ENCODE measurements around the gene ZNF217.
"Not testable (repeated sequence)": the region's sequence is repeated elsewhere in the genome, so short reads cannot be mapped to it uniquely, and the experiment has no call there.

The ZNF217 gene

DNA sequence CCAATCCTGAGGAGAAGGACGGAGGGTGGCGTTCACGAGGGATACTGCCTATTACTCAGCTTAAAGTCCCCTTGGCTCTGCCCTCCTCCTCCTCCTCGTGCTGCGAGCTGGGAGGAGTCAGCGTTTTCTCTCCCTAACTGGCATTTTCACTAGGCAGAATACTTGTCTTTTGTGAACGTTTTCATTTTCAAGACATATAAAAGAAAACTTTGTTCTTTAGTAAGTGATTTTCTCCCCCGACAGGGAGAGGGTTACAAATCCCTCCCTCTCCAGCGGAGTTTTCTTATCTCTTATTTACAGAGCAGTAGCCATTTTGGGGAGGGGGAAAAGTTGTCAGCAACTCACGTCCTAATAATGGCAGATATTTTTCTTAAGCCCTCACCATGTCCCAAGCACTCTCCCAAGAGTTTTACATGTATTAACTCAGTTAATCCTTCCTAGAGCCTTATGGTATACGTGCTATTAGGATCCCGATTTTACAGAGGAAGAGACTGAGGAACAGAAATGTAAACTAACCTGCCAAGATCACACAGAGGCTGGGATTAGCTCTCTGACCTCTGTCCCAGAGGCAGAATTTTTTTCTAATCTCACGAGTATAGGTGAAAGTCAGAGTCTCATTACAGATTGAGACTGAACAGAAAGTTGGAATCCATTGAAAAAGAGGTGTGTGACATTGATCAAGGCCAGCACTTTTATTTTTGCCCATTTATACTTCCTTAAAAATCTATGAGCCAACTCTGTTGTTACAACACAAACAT is 30.0 kb upstream of the ZNF217 start:
- no peaks in the 10 kb centered on the region for H3K9me3 ChIP-seq (ENCODE audit: control insufficient read depth, low read length)
- TF ChIP-seq, protein P1, sequence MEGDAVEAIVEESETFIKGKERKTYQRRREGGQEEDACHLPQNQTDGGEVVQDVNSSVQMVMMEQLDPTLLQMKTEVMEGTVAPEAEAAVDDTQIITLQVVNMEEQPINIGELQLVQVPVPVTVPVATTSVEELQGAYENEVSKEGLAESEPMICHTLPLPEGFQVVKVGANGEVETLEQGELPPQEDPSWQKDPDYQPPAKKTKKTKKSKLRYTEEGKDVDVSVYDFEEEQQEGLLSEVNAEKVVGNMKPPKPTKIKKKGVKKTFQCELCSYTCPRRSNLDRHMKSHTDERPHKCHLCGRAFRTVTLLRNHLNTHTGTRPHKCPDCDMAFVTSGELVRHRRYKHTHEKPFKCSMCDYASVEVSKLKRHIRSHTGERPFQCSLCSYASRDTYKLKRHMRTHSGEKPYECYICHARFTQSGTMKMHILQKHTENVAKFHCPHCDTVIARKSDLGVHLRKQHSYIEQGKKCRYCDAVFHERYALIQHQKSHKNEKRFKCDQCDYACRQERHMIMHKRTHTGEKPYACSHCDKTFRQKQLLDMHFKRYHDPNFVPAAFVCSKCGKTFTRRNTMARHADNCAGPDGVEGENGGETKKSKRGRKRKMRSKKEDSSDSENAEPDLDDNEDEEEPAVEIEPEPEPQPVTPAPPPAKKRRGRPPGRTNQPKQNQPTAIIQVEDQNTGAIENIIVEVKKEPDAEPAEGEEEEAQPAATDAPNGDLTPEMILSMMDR (IDR thresholded peaks at IDR 0.05), result no peak
- H3K4me2 ChIP-seq (ENCODE audit: low read length), result peak overlapping the region; percentile 73
- no peaks in the 10 kb centered on the region for H3K79me2 ChIP-seq
- H3K9ac ChIP-seq, result no peak overlapping the region
- H3K27ac ChIP-seq, result peak overlapping the region; percentile 93
- peak overlapping the region; percentile 63 for H3K4me3 ChIP-seq (ENCODE audit: low read depth, low read length)
- no peaks in the 10 kb centered on the region for H3K36me3 ChIP-seq (ENCODE audit: control insufficient read depth, insufficient read depth, low read length)
- peaks cover 19% of the 10 kb centered on the region for H3K4me1 ChIP-seq
- H2AFZ ChIP-seq, result peak overlapping the region; percentile 93
- no peaks in the 10 kb centered on the region for H3K27me3 ChIP-seq (ENCODE audit: control insufficient read depth, insufficient read depth, low read length)

DNA sequence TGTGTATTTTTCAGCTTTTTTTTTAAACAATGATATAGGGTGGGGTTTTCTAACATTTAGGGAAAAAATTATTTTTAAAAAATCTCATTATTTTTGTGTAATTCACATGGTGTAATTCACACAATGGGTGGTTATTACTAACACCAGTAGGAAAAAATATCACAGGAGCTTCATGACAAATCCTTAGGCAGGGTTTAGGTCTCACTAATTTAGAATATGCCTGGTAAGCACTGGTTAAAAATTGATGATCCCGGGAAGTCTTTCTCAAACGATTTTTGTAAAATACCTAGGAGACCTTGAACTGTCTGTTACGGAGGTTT is 29.5 kb upstream of the ZNF217 start:
- Histone ChIP-seq H3K4me3 (ENCODE audit: low read depth, low read length) (peak overlapping the region; percentile 63), H3K27ac (peak overlapping the region; percentile 93), H3K9ac (no peak overlapping the region), H3K27me3 (ENCODE audit: control insufficient read depth, insufficient read depth, low read length) (no peaks in the 10 kb centered on the region), H3K36me3 (ENCODE audit: control insufficient read depth, insufficient read depth, low read length) (no peaks in the 10 kb centered on the region), H3K79me2 (no peaks in the 10 kb centered on the region), H3K4me1 (peaks cover 20% of the 10 kb centered on the region), H3K4me2 (ENCODE audit: low read length) (peak overlapping the region; percentile 73), H2AFZ (peak overlapping the region; percentile 93), H3K9me3 (ENCODE audit: control insufficient read depth, low read length) (no peaks in the 10 kb centered on the region)
- TF ChIP-seq, protein P1 (IDR thresholded peaks at IDR 0.05), result no peak

DNA sequence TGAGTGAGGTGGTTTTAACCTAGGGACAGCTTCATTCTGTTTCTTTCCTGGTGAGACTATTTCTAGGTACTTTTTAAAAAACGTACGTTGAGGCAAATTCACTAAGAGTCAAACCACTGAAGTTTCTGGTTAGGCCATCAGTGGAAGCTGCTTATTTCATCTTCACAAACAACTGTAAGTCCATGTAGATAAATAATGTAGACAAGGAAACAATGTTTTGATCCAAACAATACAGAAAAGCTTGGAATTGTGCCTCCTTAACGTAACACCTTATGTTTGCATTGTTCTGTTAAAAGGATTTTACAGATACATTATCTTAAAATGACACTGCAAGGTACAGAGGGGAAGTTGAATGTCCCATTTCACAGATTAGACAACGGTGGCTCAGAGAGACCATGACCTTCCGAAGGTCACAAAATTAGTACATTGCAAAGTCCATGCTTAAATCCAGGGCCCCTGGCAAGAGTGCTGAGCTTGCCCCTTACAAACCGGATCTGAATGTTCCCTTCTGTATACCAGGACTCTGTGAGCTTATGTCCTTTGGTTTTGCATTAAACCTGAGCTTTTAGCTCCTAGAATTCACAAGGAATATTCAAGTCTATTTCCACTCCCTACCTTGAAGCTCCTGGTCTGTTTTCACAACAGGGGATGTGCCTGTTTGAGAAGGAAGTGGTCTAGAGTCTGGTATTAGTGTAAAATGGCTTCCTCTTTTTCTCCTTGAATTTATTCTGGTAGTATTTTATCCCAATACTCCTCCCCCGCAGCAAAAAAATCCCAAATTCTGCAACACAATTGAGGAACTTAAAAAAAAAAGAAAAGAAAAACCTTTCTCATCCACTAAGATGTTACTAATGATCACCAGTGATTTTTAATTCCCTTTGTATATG is 28.9 kb upstream of the ZNF217 start:
- H3K27me3 ChIP-seq (ENCODE audit: control insufficient read depth, insufficient read depth, low read length), result no peaks in the 10 kb centered on the region
- H3K36me3 ChIP-seq (ENCODE audit: control insufficient read depth, insufficient read depth, low read length), result no peaks in the 10 kb centered on the region
- peak overlapping the region; percentile 73 for H3K4me2 ChIP-seq (ENCODE audit: low read length)
- H2AFZ ChIP-seq, result peak overlapping the region; percentile 93
- peak overlapping the region; percentile 63 for H3K4me3 ChIP-seq (ENCODE audit: low read depth, low read length)
- H3K79me2 ChIP-seq, result no peaks in the 10 kb centered on the region
- H3K9ac ChIP-seq, result no peak overlapping the region
- H3K27ac ChIP-seq, result peak overlapping the region; percentile 93
- H3K4me1 ChIP-seq, result peaks cover 23% of the 10 kb centered on the region
- TF ChIP-seq, protein P1 (IDR thresholded peaks at IDR 0.05), result no peak
- no peaks in the 10 kb centered on the region for H3K9me3 ChIP-seq (ENCODE audit: control insufficient read depth, low read length)

DNA sequence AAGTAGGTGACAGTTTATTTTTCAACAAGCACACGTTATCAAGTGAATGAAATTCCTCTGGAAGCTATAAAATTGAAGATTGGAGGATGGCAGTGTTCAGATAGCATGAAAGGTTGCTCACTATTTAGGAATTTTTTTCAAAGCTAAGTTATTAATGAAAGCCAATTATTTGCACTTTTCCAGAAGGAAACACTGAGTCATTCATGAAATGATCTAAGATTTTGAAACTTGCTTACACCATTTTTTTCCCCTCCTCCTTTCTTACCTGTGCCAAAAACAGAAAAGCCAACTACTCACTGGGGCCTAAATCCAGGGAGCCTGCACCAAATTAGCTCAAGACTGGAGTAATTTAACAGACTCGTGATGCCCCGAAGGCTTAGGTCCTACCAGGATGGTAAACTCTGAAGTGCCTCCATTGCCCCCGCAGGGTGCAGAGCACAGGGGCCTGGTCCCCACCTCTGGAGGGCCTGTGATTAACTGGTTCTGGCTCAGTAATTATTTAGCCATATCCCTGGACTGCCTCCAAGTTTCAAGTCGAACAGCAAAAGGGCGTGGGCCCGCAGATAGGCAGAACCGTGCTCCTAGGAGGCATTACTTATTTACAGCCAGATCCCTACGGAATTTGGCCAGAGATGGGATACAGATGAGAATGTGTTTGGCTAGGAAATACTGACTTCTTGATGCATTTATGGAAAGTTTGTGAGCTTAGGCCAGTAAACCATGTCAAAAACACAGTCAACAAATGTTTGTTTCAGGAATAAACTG is 28.0 kb upstream of the ZNF217 start:
- Histone ChIP-seq H3K27me3 (ENCODE audit: control insufficient read depth, insufficient read depth, low read length) (no peaks in the 10 kb centered on the region), H3K4me3 (ENCODE audit: low read depth, low read length) (no peak overlapping the region), H3K4me1 (peaks cover 23% of the 10 kb centered on the region), H3K36me3 (ENCODE audit: control insufficient read depth, insufficient read depth, low read length) (no peaks in the 10 kb centered on the region), H3K9me3 (ENCODE audit: control insufficient read depth, low read length) (no peaks in the 10 kb centered on the region), H3K79me2 (no peaks in the 10 kb centered on the region), H3K9ac (no peak overlapping the region), H3K4me2 (ENCODE audit: low read length) (peak overlapping the region; percentile 5), H3K27ac (peak overlapping the region; percentile 93), H2AFZ (peak overlapping the region; percentile 93)
- TF ChIP-seq, protein P1 (IDR thresholded peaks at IDR 0.05), result no peak

DNA sequence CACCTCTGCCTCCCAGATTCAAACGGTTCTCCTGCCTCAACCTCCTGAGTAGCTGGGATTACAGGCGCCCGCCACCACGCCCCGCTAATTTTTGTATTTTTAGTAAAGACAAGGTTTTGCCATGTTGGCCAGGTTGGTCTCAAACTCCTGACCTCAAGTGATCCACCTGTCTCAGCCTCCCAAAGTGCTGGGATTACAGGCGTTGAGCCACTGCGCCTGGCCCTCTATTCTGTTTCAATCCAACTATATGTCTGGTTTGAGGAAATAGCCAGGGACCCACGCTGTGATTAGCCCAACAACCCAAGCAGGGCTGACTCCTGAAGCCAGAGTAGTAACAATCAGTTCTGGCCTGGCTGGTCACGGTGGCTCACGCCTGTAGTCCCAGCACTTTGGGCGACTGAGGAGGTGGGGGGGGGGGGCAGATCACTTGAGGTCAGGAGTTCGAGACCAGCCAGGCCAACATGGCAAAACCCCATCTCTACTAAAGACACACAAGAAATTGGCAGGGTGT is 24.9 kb upstream of the ZNF217 start:
- not testable (repeated sequence) for H3K9me3 ChIP-seq (ENCODE audit: control insufficient read depth, low read length); H2AFZ ChIP-seq; H3K4me2 ChIP-seq (ENCODE audit: low read length); H3K27me3 ChIP-seq (ENCODE audit: control insufficient read depth, insufficient read depth, low read length); H3K9ac ChIP-seq; H3K36me3 ChIP-seq (ENCODE audit: control insufficient read depth, insufficient read depth, low read length); H3K27ac ChIP-seq; H3K79me2 ChIP-seq; H3K4me3 ChIP-seq (ENCODE audit: low read depth, low read length)
- peaks cover 18% of the 10 kb centered on the region for H3K4me1 ChIP-seq
